ENCODE measurements around the gene MEA1.
"Not testable (repeated sequence)": the region's sequence is repeated elsewhere in the genome, so short reads cannot be mapped to it uniquely, and the experiment has no call there.

Gene MEA1

GRCh38 chr6:43013843-43014433, at the start of gene MEA1, which contains the start of gene KLHDC3:
Gene MEA1, minus strand, starts transcription at chr6:43013946. Its CDS starts 133 bp downstream, at chr6:43013813.
Gene KLHDC3, plus strand, starts transcription at chr6:43014249. Its CDS starts 2,944 bp downstream, at chr6:43017193.
- peak; percentile 100 for DNase-seq (ENCODE audit: low spot score)

- no peak for DNase-seq (ENCODE audit: low spot score)
Measured at GRCh38 chr6:43062818-43063217, 49.1 kb upstream of the MEA1 start.

GRCh38 chr6:43061861-43062260, 48.1 kb upstream of the MEA1 start:
- DNase-seq (ENCODE audit: low spot score), result no peak

DNA sequence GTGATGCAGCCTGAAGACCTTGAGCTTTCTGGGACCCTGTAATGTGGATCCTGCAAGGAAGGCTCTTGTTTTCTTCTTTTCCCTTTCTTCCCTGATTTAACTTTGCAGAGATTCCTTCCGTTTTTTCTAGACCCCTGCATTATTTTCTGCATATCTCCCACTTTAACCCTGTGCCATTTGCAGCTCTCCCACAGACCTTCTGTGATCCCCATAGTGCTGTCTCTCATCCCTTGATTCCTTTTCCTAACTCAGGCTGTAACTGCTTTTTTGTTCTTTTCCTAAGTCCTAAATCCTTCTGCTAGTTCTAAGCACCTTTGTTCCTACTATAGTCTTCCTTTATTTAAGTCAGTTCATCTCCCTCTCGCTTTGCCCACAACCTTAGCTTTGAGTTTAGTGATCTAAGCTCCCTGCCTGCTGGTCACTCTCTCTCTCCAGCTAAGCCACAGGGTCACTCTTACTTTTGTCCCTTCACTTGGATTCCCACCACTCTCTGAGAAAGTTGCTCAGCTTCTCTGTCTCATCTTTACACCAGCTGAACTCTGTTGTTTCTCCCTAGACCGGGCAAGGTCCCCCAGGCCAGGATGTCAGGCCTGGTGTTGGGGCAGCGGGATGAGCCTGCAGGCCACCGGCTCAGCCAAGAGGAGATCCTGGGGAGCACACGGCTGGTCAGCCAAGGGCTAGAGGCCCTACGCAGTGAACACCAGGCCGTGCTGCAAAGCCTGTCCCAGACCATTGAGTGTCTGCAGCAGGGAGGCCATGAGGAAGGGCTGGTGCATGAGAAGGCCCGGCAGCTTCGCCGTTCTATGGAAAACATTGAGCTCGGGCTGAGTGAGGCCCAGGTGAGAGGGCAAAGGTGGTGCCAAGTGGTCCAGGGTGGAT, 47.2 kb upstream of the MEA1 start:
- no peak for DNase-seq (ENCODE audit: low spot score)

- DNase-seq (ENCODE audit: low spot score), result no peak
Measured at GRCh38 chr6:43060034-43060754, 46.4 kb upstream of the MEA1 start.

DNA sequence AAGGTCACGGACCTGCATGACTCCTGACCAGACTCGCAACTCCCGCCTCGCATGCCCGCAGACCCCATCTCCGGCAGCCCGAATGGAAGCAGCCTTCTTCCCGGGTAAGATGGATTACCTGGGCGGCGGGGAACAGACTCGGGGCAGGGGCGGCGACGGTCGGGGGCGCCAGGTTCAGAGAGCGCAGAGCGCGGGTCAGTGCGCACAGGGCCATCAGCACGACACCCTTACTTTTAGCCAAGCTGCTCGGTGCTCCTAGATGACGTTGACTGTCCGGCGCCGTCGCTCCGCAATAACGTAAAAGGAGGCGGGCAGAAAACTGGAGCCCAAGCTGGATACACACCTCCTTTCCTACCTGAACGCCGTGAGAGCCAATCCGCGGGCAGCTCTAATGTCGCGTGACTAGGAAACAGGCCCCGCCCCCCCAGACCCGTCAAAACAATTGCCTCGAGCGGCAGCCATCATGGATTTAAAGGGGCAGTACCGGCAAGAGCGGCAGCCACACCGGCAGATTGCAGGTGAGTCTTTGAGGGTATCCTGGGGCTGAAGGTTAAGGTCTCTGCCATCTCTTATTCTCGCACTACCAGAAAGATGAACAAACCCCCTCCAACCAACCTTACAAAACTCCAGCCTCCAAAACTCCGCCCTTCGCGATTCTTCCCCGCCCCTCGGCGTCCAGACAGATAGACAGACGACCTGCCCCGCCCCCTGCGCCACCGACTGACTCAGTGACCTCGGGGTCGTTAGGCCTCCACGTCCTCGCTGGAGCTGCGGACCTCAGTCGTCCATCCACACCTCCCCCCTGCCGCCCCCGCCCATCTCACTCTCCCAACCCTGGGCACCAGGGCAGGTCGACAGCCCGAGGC, 45.7 kb upstream of the MEA1 start, which contains the start of the genes KLC4 and MRPL2:
Gene KLC4 (plus strand): TSS at position 464 of the 866 bp plus-strand sequence. CDS start 1,705 bp downstream, outside the sequence.
Gene MRPL2 (minus strand): TSS at position 267 of the 866 bp plus-strand sequence. CDS start 53 bp downstream, at position 214.
- peak; percentile 99 for DNase-seq (ENCODE audit: low spot score)

DNA sequence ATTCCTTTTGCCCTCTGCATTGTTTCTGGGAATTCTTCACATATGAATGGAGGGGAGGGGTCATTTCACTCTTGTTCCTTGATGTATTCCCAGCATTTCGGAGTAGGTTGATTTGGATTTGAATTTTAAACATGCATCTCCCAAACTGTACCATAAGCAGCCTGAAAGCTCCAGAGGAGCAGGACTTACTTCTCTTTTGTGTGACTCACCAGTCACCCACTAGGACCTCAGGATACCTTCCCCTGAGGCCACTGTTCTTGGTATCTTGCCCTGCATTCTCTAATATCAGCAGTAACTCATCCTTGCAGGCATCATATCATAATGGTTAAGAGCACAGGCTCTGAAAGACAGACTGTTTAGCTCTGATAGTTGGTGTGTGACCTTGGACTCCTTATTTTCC, 44.8 kb upstream of the MEA1 start:
- no peak for DNase-seq (ENCODE audit: low spot score)

DNA sequence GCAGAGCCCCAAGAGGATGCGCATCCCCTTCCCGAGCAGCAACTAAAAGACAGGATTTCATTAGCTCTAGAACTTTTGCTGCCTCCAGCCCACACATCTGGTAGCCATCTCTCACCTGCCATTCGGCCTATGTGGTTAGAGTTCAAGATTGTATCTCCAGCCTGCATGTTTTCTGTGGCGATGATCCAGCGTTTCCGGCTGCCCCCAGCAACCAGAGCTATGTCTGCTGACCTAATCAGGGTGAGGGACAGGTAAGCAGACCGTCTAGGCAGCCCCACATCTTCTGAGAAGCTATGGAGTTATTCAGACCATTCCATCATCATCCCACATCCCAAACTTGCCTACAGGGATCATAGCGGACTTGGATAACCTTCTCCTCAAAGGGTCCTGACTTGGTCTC, 42.2 kb upstream of the MEA1 start:
- no peak for DNase-seq (ENCODE audit: low spot score)

GRCh38 chr6:43054206-43054943, 40.6 kb upstream of the MEA1 start:
- no peak for DNase-seq (ENCODE audit: low spot score)

DNA sequence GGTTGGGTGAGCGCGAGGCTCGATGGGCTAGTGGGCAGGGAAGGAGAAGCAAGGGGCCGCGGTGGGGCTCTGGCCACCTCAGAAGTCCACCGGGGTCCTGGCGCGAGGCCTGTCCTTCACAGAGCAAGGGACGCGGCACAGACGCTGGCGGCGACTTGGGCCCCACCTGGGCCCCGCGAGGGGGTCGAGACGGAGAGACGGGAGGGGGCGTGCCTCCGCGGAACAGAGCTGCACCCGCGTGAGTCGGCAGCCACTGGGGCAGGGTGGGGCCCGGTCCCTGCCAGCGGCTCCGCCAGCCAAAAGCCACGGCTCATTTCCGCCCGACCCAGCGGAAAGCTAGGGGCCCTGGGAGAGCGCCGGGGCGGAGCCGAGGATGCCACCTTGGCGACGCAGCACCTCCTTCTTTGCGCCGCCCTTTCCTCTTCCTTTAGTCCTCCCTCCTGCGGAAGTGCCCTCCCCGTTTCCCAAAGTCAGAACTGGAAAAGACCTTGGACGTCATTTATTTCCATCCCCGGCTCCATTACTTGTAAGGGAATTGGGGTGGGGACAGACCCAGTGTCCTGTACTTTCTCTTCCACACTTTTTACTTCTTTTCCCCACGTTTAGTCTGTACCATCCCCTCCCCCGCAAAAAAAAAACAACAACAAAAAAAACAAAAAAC, 39.9 kb upstream of the MEA1 start, which contains the start of gene CUL7:
Gene CUL7 (minus strand): TSS at position 307 of the 661 bp plus-strand sequence. CDS start 1,063 bp downstream, outside the sequence.
- DNase-seq (ENCODE audit: low spot score), result peak; percentile 84

DNA sequence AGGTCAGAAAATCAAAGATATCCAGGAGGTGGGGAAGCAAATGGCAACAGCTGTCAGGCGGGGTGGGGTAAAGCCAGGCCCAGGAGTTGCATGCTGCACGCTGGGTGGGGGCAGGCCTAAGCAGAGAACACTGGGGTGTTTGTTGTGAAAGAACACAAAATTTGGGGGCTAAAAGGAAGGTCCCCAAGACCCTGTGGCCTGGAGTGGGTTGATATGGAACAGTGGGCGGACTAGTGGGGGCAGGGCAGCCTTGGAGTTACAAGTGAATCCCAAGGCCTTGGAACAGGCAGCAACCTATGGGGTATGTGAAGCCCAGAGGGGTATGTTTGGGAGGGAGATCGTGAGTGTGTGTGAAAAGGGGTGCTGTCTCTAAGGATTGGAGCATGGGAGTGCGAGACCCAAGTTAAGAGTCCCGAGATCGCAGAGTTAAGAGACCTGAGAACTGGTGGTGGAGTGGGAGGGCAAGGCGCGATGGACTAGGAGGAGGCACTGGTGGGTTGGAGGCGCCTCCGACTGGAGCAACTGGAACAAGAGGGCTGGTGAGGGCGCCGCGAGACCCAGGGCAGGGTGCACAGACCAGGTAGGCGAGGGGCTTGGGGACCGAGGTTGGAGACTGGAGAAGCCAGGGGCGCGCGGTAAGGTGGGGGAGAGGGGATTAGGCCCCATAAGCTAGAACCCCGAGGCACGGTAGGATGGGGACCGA, 39.2 kb upstream of the MEA1 start:
- DNase-seq (ENCODE audit: low spot score), result no peak

DNA sequence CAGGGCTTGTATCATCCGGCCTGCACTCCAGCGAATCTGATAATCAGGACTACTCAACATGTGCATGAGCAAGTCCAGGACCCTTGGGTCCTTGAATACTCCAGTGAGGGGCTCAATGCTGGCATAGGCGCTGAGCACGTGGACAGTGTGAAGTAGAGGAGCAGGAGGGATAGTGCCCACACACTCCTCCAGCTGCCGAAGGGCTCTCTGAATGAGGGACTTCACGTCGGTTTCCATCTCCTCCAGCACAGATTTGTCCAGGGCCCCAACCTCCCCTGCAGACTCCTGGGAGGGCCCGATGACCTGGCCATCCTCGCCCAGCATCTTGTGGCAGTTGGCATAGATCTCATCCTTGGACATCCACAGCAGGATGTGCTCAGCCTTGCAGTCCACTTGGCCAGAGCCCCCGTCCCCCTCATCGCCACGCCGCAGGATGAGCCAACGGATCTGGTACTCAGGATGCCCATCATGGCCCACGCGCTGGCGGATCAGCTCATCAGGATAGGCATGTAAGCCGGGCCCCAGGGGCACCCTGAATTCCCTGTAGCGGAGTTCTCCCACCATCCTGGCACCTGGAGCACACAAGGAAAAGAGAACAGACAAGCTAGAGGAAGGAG, 38.6 kb upstream of the MEA1 start:
- no peak for DNase-seq (ENCODE audit: low spot score)

GRCh38 chr6:43050981-43051380, 37.2 kb upstream of the MEA1 start:
- DNase-seq (ENCODE audit: low spot score), result no peak

- no peak for DNase-seq (ENCODE audit: low spot score)
Measured at GRCh38 chr6:43047998-43048397, 34.3 kb upstream of the MEA1 start.

DNA sequence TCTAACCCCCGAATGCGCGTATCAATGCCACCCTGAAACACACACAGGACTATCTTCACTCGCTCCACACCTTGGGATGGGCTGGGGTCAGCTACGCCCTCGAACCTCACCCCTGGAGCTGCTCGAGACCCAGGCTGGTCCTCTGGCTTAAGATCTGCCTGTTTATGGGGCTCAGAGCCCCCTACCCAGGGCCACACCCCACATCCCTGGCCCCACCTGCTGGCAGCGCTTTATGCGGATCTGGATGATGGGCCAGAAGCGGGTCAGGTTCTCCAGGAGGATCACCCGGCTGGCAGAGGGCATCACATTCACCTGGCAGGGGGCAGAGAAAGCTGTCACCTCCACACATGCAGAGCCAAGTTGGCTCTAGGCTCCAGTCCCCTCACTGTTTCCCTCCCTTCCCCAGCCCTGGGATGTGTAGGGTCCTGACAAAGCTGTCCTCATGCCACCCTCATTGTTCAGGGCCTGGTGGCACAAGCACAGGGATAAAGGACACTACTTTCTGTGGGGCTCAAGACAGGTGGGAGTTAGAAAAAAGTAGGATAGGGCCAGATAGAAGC, 31.7 kb upstream of the MEA1 start:
- DNase-seq (ENCODE audit: low spot score), result no peak

DNA sequence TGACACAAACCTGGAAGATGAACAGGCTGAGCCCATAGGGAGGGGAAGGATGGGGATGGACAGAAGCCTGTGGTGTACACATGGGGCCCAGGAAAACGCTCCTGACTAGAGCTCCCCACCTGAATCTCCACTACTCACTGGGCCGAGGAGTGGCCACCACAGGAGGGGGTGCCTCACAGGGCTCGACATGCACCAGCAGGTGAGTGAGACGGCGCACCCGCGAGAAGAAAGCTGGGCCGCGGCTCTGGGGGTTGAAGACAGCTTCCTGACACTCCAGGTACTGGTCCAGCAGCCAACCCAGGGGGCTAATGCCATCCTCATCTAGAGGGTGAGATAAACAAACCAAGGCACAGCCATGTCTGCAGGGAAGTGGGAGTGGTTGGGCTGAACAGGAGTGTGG, 29.6 kb upstream of the MEA1 start:
- DNase-seq (ENCODE audit: low spot score), result no peak

DNA sequence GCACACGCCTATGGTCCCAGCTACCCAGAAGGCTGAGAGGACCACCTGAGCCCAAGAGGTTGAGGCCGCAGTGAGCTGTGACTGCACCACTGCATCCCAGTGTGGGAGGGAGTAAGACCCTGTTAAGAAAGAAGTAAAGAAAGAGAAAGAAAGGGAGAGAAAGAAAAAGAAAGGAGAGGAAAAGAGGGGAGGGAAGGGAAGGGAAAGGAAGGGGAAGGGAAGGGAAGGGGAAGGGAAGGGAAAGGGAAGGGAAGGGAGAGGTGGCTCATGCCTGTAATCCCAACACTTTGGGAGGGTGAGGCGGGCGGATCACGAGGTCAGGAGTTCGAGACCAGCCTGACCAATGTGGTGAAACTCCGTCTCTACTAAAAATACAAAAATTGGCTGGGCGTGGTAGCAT, 27.7 kb upstream of the MEA1 start:
- DNase-seq (ENCODE audit: low spot score), result not testable (repeated sequence)

- no peak for DNase-seq (ENCODE audit: low spot score)
Measured at GRCh38 chr6:43040542-43041257, 27.0 kb upstream of the MEA1 start.

All from putamen (tissue), 1 donor.